Measurements from ENCODE around the gene TEC. TPM values are rescaled to one million over a fixed set of nuclear protein-coding genes. Genes with fewer than 3 reads are reported as not detected.
A peak's percentile ranks its signal among the peaks of the same experiment; 100 is the strongest.

Gene TEC
- total RNA-seq, 2 experiments from 2014 or later = 2.8 TPM

DNA sequence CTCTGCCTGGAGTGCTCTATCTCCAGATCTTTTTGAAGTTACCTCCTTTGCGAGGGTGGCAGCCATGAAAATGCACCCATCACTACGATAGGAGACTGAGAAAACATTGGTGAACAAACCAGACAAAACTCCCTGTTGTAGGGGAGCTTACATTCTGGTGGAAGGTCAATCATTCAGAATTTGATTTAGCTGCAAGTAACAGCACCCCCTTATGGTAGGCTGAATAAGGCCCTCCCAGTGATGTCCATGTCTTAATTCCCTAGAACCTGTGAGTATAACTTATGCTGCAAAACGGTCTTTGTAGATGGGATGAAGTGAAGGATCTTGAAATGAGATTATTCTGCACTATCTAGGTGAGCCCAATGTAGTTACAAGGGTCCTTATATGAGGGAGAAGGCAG lies 5.6 kb upstream of the TEC start:
- peaks cover 0 to under 1% of the 10 kb centered on the region in 2 experiments for H3K9me3 ChIP-seq (ENCODE audit: control insufficient read depth in 1 of 2, insufficient read depth in 1 of 2, low read length in 2 of 2)
- intact Hi-C loops (cut with DNase I, micrococcal nuclease) = loop anchor here in 1 of 2 experiments (10.0 kb wide), 1 partner anchor 140 kb away; the partner anchor contains the start of gene TXK
- POLR2A ChIA-PET = no interaction called here

DNA sequence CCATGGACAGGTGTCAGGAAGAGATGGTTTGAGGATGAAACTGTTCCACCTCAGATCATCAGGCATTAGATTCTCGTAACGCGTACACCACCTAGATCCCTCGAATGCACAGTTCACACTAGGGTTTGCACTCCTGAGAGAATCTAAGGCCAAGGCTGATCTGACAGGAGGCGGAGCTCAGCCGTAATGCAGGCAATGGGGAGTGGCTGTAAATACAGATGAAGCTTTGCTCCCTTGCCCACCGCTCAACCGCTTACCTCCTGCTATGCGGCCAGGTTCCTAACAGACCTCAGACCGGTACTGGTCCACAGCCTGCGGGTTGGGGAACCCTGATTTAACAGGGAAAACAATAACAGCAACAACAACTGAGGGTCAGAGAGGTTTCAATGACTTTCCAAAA lies 2.0 kb upstream of the TEC start:
- Histone ChIP-seq H3K27ac (ENCODE audit: low read depth in 1 of 2, low read length in 2 of 2) (no peak overlapping the region), H3K9me3 (ENCODE audit: control insufficient read depth in 1 of 2, insufficient read depth in 1 of 2, low read length in 2 of 2) (no peaks in the 10 kb centered on the region), H3K36me3 (ENCODE audit: insufficient read depth, low read length) (no peaks in the 10 kb centered on the region), H3K4me1 (ENCODE audit: insufficient read depth, low read length) (peaks cover 19% of the 10 kb centered on the region), H3K27me3 (ENCODE audit: control insufficient read depth in 1 of 2, insufficient read depth in 2 of 2, low read length in 2 of 2) (no peaks in the 10 kb centered on the region), H3K4me3 (ENCODE audit: low read length) (no peak overlapping the region)
- H3K4me3 Mint-ChIP-seq = peak overlapping the region; percentile 18
- TF ChIP-seq, protein P1, sequence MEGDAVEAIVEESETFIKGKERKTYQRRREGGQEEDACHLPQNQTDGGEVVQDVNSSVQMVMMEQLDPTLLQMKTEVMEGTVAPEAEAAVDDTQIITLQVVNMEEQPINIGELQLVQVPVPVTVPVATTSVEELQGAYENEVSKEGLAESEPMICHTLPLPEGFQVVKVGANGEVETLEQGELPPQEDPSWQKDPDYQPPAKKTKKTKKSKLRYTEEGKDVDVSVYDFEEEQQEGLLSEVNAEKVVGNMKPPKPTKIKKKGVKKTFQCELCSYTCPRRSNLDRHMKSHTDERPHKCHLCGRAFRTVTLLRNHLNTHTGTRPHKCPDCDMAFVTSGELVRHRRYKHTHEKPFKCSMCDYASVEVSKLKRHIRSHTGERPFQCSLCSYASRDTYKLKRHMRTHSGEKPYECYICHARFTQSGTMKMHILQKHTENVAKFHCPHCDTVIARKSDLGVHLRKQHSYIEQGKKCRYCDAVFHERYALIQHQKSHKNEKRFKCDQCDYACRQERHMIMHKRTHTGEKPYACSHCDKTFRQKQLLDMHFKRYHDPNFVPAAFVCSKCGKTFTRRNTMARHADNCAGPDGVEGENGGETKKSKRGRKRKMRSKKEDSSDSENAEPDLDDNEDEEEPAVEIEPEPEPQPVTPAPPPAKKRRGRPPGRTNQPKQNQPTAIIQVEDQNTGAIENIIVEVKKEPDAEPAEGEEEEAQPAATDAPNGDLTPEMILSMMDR (IDR thresholded peaks at IDR 0.05) = no peak
- intact Hi-C loops (cut with DNase I, micrococcal nuclease) = loop anchor here (2.0 to 10.0 kb wide), 5 partner anchors 67 to 561 kb away; partner anchors contain the start of genes NFXL1 (in 1 of the 2), OCIAD1 (in 1 of the 2) and TXK (in 1 of the 2)
- H3K4me1 Mint-ChIP-seq (ENCODE audit: low read depth) = peaks cover 29% of the 10 kb centered on the region
- no peak for ATAC-seq (ENCODE audit: poor library complexity)
- H3K36me3 Mint-ChIP-seq (ENCODE audit: low read depth) = peaks cover 4% of the 10 kb centered on the region
- peak overlapping the region; percentile 79 for H3K27ac Mint-ChIP-seq
- DNase-seq = no peak
- H3K9me3 Mint-ChIP-seq = no peaks in the 10 kb centered on the region
- peaks cover 4% of the 10 kb centered on the region for H3K27me3 Mint-ChIP-seq
- ChIA-PET CTCF (interaction anchor here (1.0 kb wide), 1 partner anchor 55 kb away, joined by 3 read pairs; no protein-coding TSS in a partner anchor), POLR2A (no interaction called here)

More for the DNA sequence above, 5.6 kb upstream of the TEC start:
- Mint-ChIP-seq H3K36me3 (ENCODE audit: low read depth) (peaks cover 6% of the 10 kb centered on the region), H3K27me3 (peaks cover 14% of the 10 kb centered on the region), H3K27ac (no peak overlapping the region), H3K4me1 (ENCODE audit: low read depth) (peaks cover 11% of the 10 kb centered on the region), H3K9me3 (peaks cover 3% of the 10 kb centered on the region), H3K4me3 (no peak overlapping the region)
- TF ChIP-seq, protein P1 (IDR thresholded peaks at IDR 0.05) = no peak
- Histone ChIP-seq H3K4me3 (ENCODE audit: low read length) (no peak overlapping the region), H3K27me3 (ENCODE audit: control insufficient read depth in 1 of 2, insufficient read depth in 2 of 2, low read length in 2 of 2) (peaks cover 0 to 6% of the 10 kb centered on the region in 2 experiments), H3K36me3 (ENCODE audit: insufficient read depth, low read length) (no peaks in the 10 kb centered on the region), H3K27ac (ENCODE audit: low read depth in 1 of 2, low read length in 2 of 2) (no peak overlapping the region), H3K4me1 (ENCODE audit: insufficient read depth, low read length) (peaks cover 4% of the 10 kb centered on the region)
- CTCF ChIA-PET = interaction anchor here (1.1 to 1.4 kb wide), 2 partner anchors 66 to 148 kb away, joined by 3 to 4 read pairs; partner anchors contain the start of gene SLAIN2
- ATAC-seq (ENCODE audit: poor library complexity) (no peak), DNase-seq (peak in 3 of 14 experiments; percentile 27 to 46 (median 43))

DNA sequence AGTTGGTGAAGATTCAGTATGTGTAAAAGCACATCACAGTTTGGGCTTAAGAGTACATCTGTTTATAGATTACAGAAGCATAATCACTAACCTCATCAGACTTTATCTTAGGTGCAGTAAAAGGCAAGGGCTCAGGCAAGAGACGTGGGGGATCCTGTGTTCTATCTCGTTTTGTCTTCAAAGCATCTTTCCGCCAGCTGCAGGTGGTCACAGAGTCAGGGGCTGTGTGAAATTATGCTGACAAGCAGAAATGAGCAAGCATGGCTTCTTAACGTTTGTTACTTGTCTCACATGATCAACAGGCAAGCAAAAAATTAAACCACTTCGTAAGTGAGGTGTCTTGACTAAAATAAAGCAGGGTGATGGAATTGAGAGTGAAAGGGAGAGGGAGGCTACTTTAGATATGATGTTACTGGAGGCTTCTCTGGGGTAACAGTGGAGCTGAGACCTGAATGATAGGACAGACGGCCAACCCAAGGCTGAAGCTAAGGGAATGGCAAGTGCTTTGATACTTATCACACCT lies 1.4 kb upstream of the TEC start:
- TF ChIP-seq, protein P1 (IDR thresholded peaks at IDR 0.05) = no peak
- Mint-ChIP-seq H3K27me3 (peaks cover 4% of the 10 kb centered on the region), H3K4me1 (ENCODE audit: low read depth) (peaks cover 29% of the 10 kb centered on the region), H3K36me3 (ENCODE audit: low read depth) (peaks cover 4% of the 10 kb centered on the region), H3K4me3 (peak overlapping the region; percentile 98), H3K27ac (peak overlapping the region; percentile 79), H3K9me3 (no peaks in the 10 kb centered on the region)
- ChIA-PET CTCF (interaction anchor here (1.0 kb wide), 1 partner anchor 54 kb away, joined by 3 read pairs; no protein-coding TSS in a partner anchor), POLR2A (interaction anchor here (1.0 kb wide), 1 partner anchor 71 kb away, joined by 5 read pairs; no protein-coding TSS in a partner anchor)
- H3K4me1 ChIP-seq (ENCODE audit: insufficient read depth, low read length) = peaks cover 19% of the 10 kb centered on the region
- DNase-seq (no peak), ATAC-seq (ENCODE audit: poor library complexity) (no peak)
- no peaks in the 10 kb centered on the region for H3K9me3 ChIP-seq (ENCODE audit: control insufficient read depth in 1 of 2, insufficient read depth in 1 of 2, low read length in 2 of 2)
- no peaks in the 10 kb centered on the region for H3K36me3 ChIP-seq (ENCODE audit: insufficient read depth, low read length)
- H3K27ac ChIP-seq (ENCODE audit: low read depth in 1 of 2, low read length in 2 of 2) = no peak overlapping the region
- H3K4me3 ChIP-seq (ENCODE audit: low read length) = no peak overlapping the region
- intact Hi-C loops (cut with DNase I, micrococcal nuclease) = loop anchor here (1.0 to 10.0 kb wide), 6 partner anchors 68 to 561 kb away; partner anchors contain the start of genes NFXL1 (in 1 of the 2), OCIAD1 (in 1 of the 2), SLAIN2 (in 1 of the 2) and TXK (in 1 of the 2)
- H3K27me3 ChIP-seq (ENCODE audit: control insufficient read depth in 1 of 2, insufficient read depth in 2 of 2, low read length in 2 of 2) = no peaks in the 10 kb centered on the region
